CD4-positive, alpha-beta T cell (primary cell): ENCODE measurements around the gene DNAI2. TPM values are rescaled to one million over a fixed set of nuclear protein-coding genes. Genes with fewer than 3 reads are reported as not detected.

ENCODE experiments used
- ATAC-seq: fragments of 200-7000 bp; cut with Tn5 transposase; one replicate; pipeline ENCODE4 v1.10.0; 2022; ENCODE audit warnings: mild to moderate bottlenecking; ENCODE audit not compliant: poor library complexity
- CTCF ChIA-PET: fragments of 350-600 bp; sonication (Branson Sonifier 250); formaldehyde crosslinking; loops from one replicate; lab custom pipeline; 2021; ENCODE audit warnings: antibody characterized with exemption, inconsistent platforms; lab: Charles Lee
- POLR2A ChIA-PET: fragments of 350-600 bp; sonication (Branson Sonifier 250); formaldehyde crosslinking; loops from one replicate; lab custom pipeline; 2021; ENCODE audit warnings: antibody characterized with exemption, inconsistent platforms; lab: Charles Lee
- DNase-seq, 14 experiments: peaks; one replicate each; pipeline ENCODE4 v3.0.0-alpha.2; 2013 to 2020; ENCODE audit warnings: mixed read lengths in 2 of 14
- H3K27ac ChIP-seq, 2 donors: one replicate each; pipeline versions ENCODE4 v1.5.1 to v1.7.0; 2013; ENCODE audit warnings: low read length in 2 of 2, low read depth in 1 of 2, mild to moderate bottlenecking in 1 of 2
- H3K27me3 ChIP-seq, 2 experiments: 1 replicate in 1 of 2; 2 replicates in 1 of 2; pipeline versions ENCODE4 v1.6.1 to v1.7.0; 2013; ENCODE audit warnings: low read length in 2 of 2, control low read depth in 1 of 2, mild to moderate bottlenecking in 1 of 2, moderate library complexity in 1 of 2; ENCODE audit not compliant: insufficient read depth in 2 of 2, control insufficient read depth in 1 of 2
- H3K36me3 ChIP-seq: one replicate; pipeline ENCODE4 v1.6.1; 2013; ENCODE audit warnings: low read length, control low read depth; ENCODE audit not compliant: insufficient read depth
- H3K4me1 ChIP-seq: one replicate; pipeline ENCODE4 v1.6.1; 2013; ENCODE audit warnings: low read length, control low read depth; ENCODE audit not compliant: insufficient read depth
- H3K4me3 ChIP-seq: one replicate; pipeline ENCODE4 v1.5.1; 2013; ENCODE audit warnings: mild to moderate bottlenecking, low read length, moderate library complexity
- H3K9me3 ChIP-seq, 2 experiments: 1 replicate in 1 of 2; 2 replicates in 1 of 2; pipeline versions ENCODE4 v1.6.1 to v1.7.0; 2013; ENCODE audit warnings: low read length in 2 of 2, mild to moderate bottlenecking in 2 of 2, control low read depth in 1 of 2, moderate library complexity in 1 of 2; ENCODE audit not compliant: control insufficient read depth in 1 of 2, insufficient read depth in 1 of 2
- H3K27ac Mint-ChIP-seq: one replicate; pipeline ENCODE4 v1.8.0; 2020; ENCODE audit warnings: mixed read lengths
- H3K27me3 Mint-ChIP-seq: one replicate; pipeline ENCODE4 v1.8.0; 2021; ENCODE audit warnings: mixed read lengths
- H3K36me3 Mint-ChIP-seq: one replicate; pipeline ENCODE4 v1.8.0; 2021; ENCODE audit warnings: low read depth, mixed read lengths
- H3K4me1 Mint-ChIP-seq: one replicate; pipeline ENCODE4 v1.8.0; 2021; ENCODE audit warnings: low read depth, mixed read lengths
- H3K4me3 Mint-ChIP-seq: one replicate; pipeline ENCODE4 v1.8.0; 2020; ENCODE audit warnings: mild to moderate bottlenecking, mixed read lengths
- H3K9me3 Mint-ChIP-seq: one replicate; pipeline ENCODE4 v1.8.0; 2020; ENCODE audit warnings: mixed read lengths
- intact Hi-C, 2 experiments: fragments of 100-400 bp; cut with DNase I in 1 of 2; cut with micrococcal nuclease in 1 of 2; formaldehyde crosslinking; loops; one replicate each; pipeline versions ENCODE4 v1.15.1 to v1.9.0; 2023 to 2025; cut with DNase I, micrococcal nuclease
- total RNA-seq, 174 experiments: library from RNA in 2 of 174; stranded (reverse) in 2 of 174; gene quantifications; one replicate each; pipeline ENCODE4 v1.2.3 and lab custom pipeline; 2021 to 2026
- TF ChIP-seq, protein P1 (sequence below): fragments of 200-600 bp; IDR thresholded peaks from one replicate; pipeline ENCODE4 v1.8.0; 2022; ENCODE audit warnings: antibody characterized with exemption, mild to moderate bottlenecking

The DNAI2 gene
- total RNA-seq, 2 experiments from 2014 or later, result 0.66 to 1.2 TPM

DNA sequence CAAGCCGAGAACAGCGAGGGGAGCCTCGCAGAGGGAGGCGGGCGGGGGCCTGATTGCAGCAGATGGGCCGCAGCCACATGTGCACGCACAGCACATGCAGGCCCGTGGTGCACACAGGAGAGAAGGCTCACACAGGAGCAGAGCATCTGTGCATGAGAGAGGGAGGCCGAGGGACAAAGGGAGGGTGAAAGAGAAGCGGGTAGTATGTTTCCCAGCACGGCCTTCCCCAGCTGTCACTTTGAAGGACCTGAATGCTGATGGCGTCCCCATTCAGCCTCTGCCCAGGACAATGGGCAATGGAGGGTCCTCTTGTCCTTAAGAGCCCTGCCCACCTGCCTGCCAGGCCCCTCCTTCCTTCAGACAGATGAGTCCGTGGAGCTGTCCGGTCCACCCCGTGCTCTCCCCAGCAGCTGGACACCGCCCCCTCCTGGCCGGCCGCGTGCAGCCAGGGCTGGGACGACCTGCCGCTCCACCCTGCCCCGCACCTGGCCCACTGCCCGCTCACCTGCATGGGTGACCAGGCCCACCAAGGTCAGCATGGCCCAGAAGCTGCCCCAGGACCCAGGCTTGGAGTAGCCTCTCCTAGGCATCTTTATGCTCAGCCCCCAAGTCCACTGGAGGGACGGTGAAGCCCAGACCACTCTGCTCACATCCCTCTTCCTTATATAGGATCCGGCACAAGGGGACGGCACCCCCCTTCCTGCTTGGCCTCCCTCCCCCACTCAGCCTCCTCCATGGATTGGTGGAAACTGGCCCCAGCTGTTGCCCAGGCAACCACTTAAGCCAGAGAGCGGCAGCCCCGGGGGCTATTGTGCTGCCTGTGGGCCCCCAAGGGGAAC is 87.4 kb downstream of the DNAI2 start, which contains the start of gene BTBD17:
Gene BTBD17, minus strand, starts transcription at position 639 of the 839 bp plus-strand sequence. Its CDS starts 49 bp downstream, at position 590.
- peak in 11 of 14 experiments; percentile 18 to 60 (median 36) for DNase-seq
- H3K4me3 ChIP-seq, result no peak within 1 kb of the TSS
- peak; percentile 46 for ATAC-seq
- H3K4me3 Mint-ChIP-seq, result no peak within 1 kb of the TSS
- TF ChIP-seq, protein P1, sequence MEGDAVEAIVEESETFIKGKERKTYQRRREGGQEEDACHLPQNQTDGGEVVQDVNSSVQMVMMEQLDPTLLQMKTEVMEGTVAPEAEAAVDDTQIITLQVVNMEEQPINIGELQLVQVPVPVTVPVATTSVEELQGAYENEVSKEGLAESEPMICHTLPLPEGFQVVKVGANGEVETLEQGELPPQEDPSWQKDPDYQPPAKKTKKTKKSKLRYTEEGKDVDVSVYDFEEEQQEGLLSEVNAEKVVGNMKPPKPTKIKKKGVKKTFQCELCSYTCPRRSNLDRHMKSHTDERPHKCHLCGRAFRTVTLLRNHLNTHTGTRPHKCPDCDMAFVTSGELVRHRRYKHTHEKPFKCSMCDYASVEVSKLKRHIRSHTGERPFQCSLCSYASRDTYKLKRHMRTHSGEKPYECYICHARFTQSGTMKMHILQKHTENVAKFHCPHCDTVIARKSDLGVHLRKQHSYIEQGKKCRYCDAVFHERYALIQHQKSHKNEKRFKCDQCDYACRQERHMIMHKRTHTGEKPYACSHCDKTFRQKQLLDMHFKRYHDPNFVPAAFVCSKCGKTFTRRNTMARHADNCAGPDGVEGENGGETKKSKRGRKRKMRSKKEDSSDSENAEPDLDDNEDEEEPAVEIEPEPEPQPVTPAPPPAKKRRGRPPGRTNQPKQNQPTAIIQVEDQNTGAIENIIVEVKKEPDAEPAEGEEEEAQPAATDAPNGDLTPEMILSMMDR, result peak; percentile 32
- H3K4me1 Mint-ChIP-seq, result peaks cover 4% of the 10 kb centered on the region
- H3K36me3 Mint-ChIP-seq, result no peaks in the 10 kb centered on the region
- H3K9me3 ChIP-seq, result peaks cover 0 to 17% of the 10 kb centered on the region in 2 experiments
- POLR2A ChIA-PET, result interaction anchor here (0.9 to 1.1 kb wide), 2 partner anchors 148 to 158 kb away, joined by 3 read pairs; partner anchors contain the start of genes RPL38 and TTYH2
- peaks cover 36 to 37% of the 10 kb centered on the region in 2 experiments for H3K27me3 ChIP-seq
- CTCF ChIA-PET, result interaction anchor here (1.0 to 2.3 kb wide), 3 partner anchors 18 to 158 kb away, joined by 3 to 7 read pairs (median 4); partner anchors contain the start of gene RPL38
- H3K9me3 Mint-ChIP-seq, result no peaks in the 10 kb centered on the region
- H3K27me3 Mint-ChIP-seq, result peaks cover 31% of the 10 kb centered on the region
- H3K4me1 ChIP-seq, result peaks cover 14% of the 10 kb centered on the region
- no peak within 1 kb of the TSS for H3K27ac ChIP-seq
- no peak within 1 kb of the TSS for H3K27ac Mint-ChIP-seq
- intact Hi-C loops, result loop anchor here in 1 of 2 experiments (2.0 kb wide), 1 partner anchor 151 kb away; no protein-coding TSS in a partner anchor
- H3K36me3 ChIP-seq, result no peaks in the 10 kb centered on the region

DNA sequence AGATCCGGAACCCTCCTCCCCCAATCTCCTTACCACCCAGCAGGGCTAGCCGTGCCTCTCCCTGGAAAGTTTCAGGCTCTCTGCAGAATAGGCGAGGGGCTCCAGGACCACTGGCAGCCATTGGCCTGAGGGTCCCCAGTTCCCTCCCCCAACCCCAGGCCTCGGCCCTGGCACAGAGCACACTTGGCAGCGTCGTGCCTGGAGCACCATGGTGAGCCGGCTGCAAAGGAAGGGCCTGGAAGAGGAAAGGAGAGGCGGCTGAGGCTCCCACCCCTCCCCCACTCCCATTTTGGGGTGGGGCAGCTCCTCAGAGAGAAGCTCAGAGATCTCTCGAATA is 88.0 kb downstream of the DNAI2 start:
- H3K4me1 Mint-ChIP-seq, result peaks cover 4% of the 10 kb centered on the region
- Histone ChIP-seq H3K4me3 (no peak overlapping the region), H3K27me3 (peaks cover 34 to 35% of the 10 kb centered on the region in 2 experiments), H3K36me3 (no peaks in the 10 kb centered on the region), H3K9me3 (peaks cover 0 to 17% of the 10 kb centered on the region in 2 experiments), H3K27ac (no peak overlapping the region), H3K4me1 (peaks cover 13% of the 10 kb centered on the region)
- no peak for DNase-seq
- TF ChIP-seq, protein P1, result no peak
- no peak for ATAC-seq
- POLR2A ChIA-PET, result interaction anchor here (1.1 kb wide), 1 partner anchor 149 kb away, joined by 3 read pairs; the partner anchor contains the start of gene TTYH2
- peaks cover 31% of the 10 kb centered on the region for H3K27me3 Mint-ChIP-seq
- no peak overlapping the region for H3K27ac Mint-ChIP-seq
- H3K4me3 Mint-ChIP-seq, result no peak overlapping the region
- CTCF ChIA-PET, result interaction anchor here (1.0 to 2.3 kb wide), 2 partner anchors 17 to 159 kb away, joined by 3 to 7 read pairs; partner anchors contain the start of gene RPL38
- no peaks in the 10 kb centered on the region for H3K9me3 Mint-ChIP-seq
- H3K36me3 Mint-ChIP-seq, result no peaks in the 10 kb centered on the region
- intact Hi-C loops, result no loop called here

DNA sequence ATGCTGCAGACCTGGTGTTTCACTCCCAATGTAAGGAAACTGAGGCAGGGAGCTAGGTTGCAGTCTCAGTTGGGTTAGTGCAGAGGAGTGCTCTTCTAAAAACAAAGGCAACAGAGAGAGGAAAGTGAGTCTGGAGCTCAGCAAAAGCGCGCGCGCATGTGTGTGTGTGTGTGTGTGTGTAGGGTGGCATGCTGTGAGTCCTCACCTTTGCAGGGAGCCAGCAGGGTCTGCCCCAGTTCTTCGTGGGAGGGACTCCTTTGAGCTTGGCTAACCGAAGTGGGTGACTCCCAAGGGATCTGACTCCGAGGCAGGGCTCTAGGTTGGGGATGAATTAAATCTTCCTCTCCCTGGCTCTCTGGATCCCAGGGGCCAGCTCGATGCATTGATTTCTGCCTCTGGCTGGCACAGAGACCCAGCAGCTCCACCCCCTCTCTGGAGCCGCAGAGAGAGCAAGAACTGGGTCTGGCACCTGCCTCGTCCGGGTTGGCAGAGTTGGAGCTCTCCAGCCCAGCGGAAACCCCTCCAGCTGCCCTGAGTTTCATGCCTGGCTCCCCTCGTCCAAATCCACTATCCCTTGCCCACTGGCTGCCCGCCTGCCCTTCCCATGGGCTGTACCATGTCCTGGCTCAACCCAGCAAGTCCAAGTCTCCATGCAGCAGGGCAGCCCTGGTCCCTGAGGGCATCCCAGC is 88.9 kb downstream of the DNAI2 start:
- H3K27me3 ChIP-seq, result peaks cover 25 to 30% of the 10 kb centered on the region in 2 experiments
- H3K9me3 ChIP-seq, result peaks cover 0 to 17% of the 10 kb centered on the region in 2 experiments
- TF ChIP-seq, protein P1, result no peak
- no peak overlapping the region for H3K27ac ChIP-seq
- H3K4me1 ChIP-seq, result peaks cover 8% of the 10 kb centered on the region
- Mint-ChIP-seq H3K9me3 (no peaks in the 10 kb centered on the region), H3K27me3 (peaks cover 28% of the 10 kb centered on the region), H3K36me3 (no peaks in the 10 kb centered on the region), H3K27ac (no peak overlapping the region), H3K4me3 (no peak overlapping the region), H3K4me1 (peaks cover under 1% of the 10 kb centered on the region)
- DNase-seq, result no peak
- no peak overlapping the region for H3K4me3 ChIP-seq
- CTCF ChIA-PET, result interaction anchor here (0.6 to 2.3 kb wide), 2 partner anchors 16 to 74 kb away, joined by 3 to 7 read pairs; no protein-coding TSS in a partner anchor
- ATAC-seq, result no peak
- intact Hi-C loops, result no loop called here
- POLR2A ChIA-PET, result no interaction called here
- no peaks in the 10 kb centered on the region for H3K36me3 ChIP-seq
